Effector memory CD4-positive, alpha-beta T cell (primary cell): Measurements from ENCODE around the gene DPRX.

Source experiments
- DNase-seq, 3 donors: peaks; one replicate each; pipeline ENCODE4 v3.0.0-alpha.2; 2020
- H3K27ac ChIP-seq: 2 replicates; pipeline ENCODE4 v1.7.0; 2013; ENCODE audit warnings: mild to moderate bottlenecking, low read length, moderate library complexity; ENCODE audit not compliant: insufficient read depth, poor library complexity, severe bottlenecking
- H3K27me3 ChIP-seq: replicated peaks from 2 replicates; pipeline ENCODE4 v1.7.0; 2013; ENCODE audit warnings: mild to moderate bottlenecking, low read length; ENCODE audit not compliant: insufficient read depth, control insufficient read depth, poor library complexity, severe bottlenecking
- H3K36me3 ChIP-seq: 2 replicates; pipeline ENCODE4 v1.7.0; 2013; ENCODE audit warnings: mild to moderate bottlenecking, low read length, moderate library complexity; ENCODE audit not compliant: control insufficient read depth, insufficient read depth
- H3K4me1 ChIP-seq: 2 replicates; pipeline ENCODE4 v1.7.0; 2013; ENCODE audit warnings: low read length, mild to moderate bottlenecking; ENCODE audit not compliant: control insufficient read depth, insufficient read depth, poor library complexity, severe bottlenecking
- H3K4me3 ChIP-seq: 2 replicates; pipeline ENCODE4 v1.7.0; 2013; ENCODE audit warnings: low read length, low read depth, mild to moderate bottlenecking; ENCODE audit not compliant: insufficient read depth, poor library complexity, severe bottlenecking
- H3K9me3 ChIP-seq: 2 replicates; pipeline ENCODE4 v1.7.0; 2013; ENCODE audit warnings: mild to moderate bottlenecking, low read length, moderate library complexity; ENCODE audit not compliant: control insufficient read depth

The DPRX gene

GRCh38 chr19:53644061-53644816 is 12.4 kb downstream of the DPRX start:
- no peak overlapping the region for H3K27ac ChIP-seq
- H3K9me3 ChIP-seq: no peaks in the 10 kb centered on the region
- no peak overlapping the region for H3K4me3 ChIP-seq
- no peaks in the 10 kb centered on the region for H3K4me1 ChIP-seq
- H3K27me3 ChIP-seq: no peaks in the 10 kb centered on the region
- H3K36me3 ChIP-seq: no peaks in the 10 kb centered on the region
- DNase-seq: no peak

GRCh38 chr19:53646144-53646543 is 14.3 kb downstream of the DPRX start:
- no peak overlapping the region for H3K27ac ChIP-seq
- no peaks in the 10 kb centered on the region for H3K4me1 ChIP-seq
- no peaks in the 10 kb centered on the region for H3K36me3 ChIP-seq
- H3K27me3 ChIP-seq: no peaks in the 10 kb centered on the region
- no peak for DNase-seq
- H3K4me3 ChIP-seq: no peak overlapping the region
- no peaks in the 10 kb centered on the region for H3K9me3 ChIP-seq

GRCh38 chr19:53647350-53647749 is 15.6 kb downstream of the DPRX start:
- DNase-seq: no peak
- H3K27me3 ChIP-seq: no peaks in the 10 kb centered on the region
- H3K9me3 ChIP-seq: no peaks in the 10 kb centered on the region
- H3K4me1 ChIP-seq: no peaks in the 10 kb centered on the region
- no peak overlapping the region for H3K27ac ChIP-seq
- no peaks in the 10 kb centered on the region for H3K36me3 ChIP-seq
- no peak overlapping the region for H3K4me3 ChIP-seq

- no peaks in the 10 kb centered on the region for H3K9me3 ChIP-seq
These were observed 16.0 kb downstream of the DPRX start for GRCh38 chr19:53647792-53648191.

GRCh38 chr19:53649746-53650593 is 18.2 kb downstream of the DPRX start:
- Histone ChIP-seq H3K4me1 (no peaks in the 10 kb centered on the region), H3K36me3 (no peaks in the 10 kb centered on the region), H3K27ac (no peak overlapping the region), H3K9me3 (no peaks in the 10 kb centered on the region), H3K27me3 (no peaks in the 10 kb centered on the region), H3K4me3 (no peak overlapping the region)
- no peak for DNase-seq

More at GRCh38 chr19:53647792-53648191, 16.0 kb downstream of the DPRX start:
- no peaks in the 10 kb centered on the region for H3K27me3 ChIP-seq
- H3K4me3 ChIP-seq: no peak overlapping the region
- no peaks in the 10 kb centered on the region for H3K36me3 ChIP-seq
- H3K27ac ChIP-seq: no peak overlapping the region
- H3K4me1 ChIP-seq: no peaks in the 10 kb centered on the region
- DNase-seq: no peak

- Histone ChIP-seq H3K9me3 (no peaks in the 10 kb centered on the region), H3K27ac (no peak overlapping the region), H3K4me3 (no peak overlapping the region), H3K27me3 (no peaks in the 10 kb centered on the region), H3K36me3 (no peaks in the 10 kb centered on the region), H3K4me1 (no peaks in the 10 kb centered on the region)
- DNase-seq: no peak
These were observed 20.7 kb downstream of the DPRX start for GRCh38 chr19:53652476-53652875.

GRCh38 chr19:53655042-53655665 is 23.4 kb downstream of the DPRX start:
- Histone ChIP-seq H3K27ac (no peak overlapping the region), H3K4me1 (no peaks in the 10 kb centered on the region), H3K4me3 (no peak overlapping the region), H3K9me3 (no peaks in the 10 kb centered on the region), H3K36me3 (no peaks in the 10 kb centered on the region), H3K27me3 (no peaks in the 10 kb centered on the region)
- no peak for DNase-seq

- H3K4me1 ChIP-seq: no peaks in the 10 kb centered on the region
- DNase-seq: no peak
- no peak overlapping the region for H3K27ac ChIP-seq
- no peaks in the 10 kb centered on the region for H3K27me3 ChIP-seq
- no peaks in the 10 kb centered on the region for H3K9me3 ChIP-seq
- H3K36me3 ChIP-seq: no peaks in the 10 kb centered on the region
- H3K4me3 ChIP-seq: no peak overlapping the region
These were observed 25.5 kb downstream of the DPRX start for GRCh38 chr19:53657330-53657729.

- no peak for DNase-seq
- H3K9me3 ChIP-seq: no peaks in the 10 kb centered on the region
- H3K36me3 ChIP-seq: no peaks in the 10 kb centered on the region
- no peak overlapping the region for H3K4me3 ChIP-seq
- H3K27me3 ChIP-seq: no peaks in the 10 kb centered on the region
- H3K27ac ChIP-seq: no peak overlapping the region
- no peaks in the 10 kb centered on the region for H3K4me1 ChIP-seq
These were observed 26.0 kb downstream of the DPRX start for GRCh38 chr19:53657778-53658177.

GRCh38 chr19:53659292-53659691 is 27.5 kb downstream of the DPRX start:
- H3K27ac ChIP-seq: no peak overlapping the region
- H3K4me1 ChIP-seq: no peaks in the 10 kb centered on the region
- no peak for DNase-seq
- H3K36me3 ChIP-seq: no peaks in the 10 kb centered on the region
- no peak overlapping the region for H3K4me3 ChIP-seq
- H3K27me3 ChIP-seq: no peaks in the 10 kb centered on the region
- H3K9me3 ChIP-seq: no peaks in the 10 kb centered on the region
